HG02798 (cell line): ENCODE results near the gene MLXIPL.
"Not testable (repeated sequence)": the region's sequence is repeated elsewhere in the genome, so short reads cannot be mapped to it uniquely, and the experiment has no call there.

Experiments
- ATAC-seq: cut with Tn5 transposase; IDR thresholded peaks from one replicate; pipeline ENCODE4 v1.9.1; 2021; ENCODE audit warnings: mild to moderate bottlenecking; ENCODE audit not compliant: unreplicated experiment, poor library complexity

Gene MLXIPL

DNA sequence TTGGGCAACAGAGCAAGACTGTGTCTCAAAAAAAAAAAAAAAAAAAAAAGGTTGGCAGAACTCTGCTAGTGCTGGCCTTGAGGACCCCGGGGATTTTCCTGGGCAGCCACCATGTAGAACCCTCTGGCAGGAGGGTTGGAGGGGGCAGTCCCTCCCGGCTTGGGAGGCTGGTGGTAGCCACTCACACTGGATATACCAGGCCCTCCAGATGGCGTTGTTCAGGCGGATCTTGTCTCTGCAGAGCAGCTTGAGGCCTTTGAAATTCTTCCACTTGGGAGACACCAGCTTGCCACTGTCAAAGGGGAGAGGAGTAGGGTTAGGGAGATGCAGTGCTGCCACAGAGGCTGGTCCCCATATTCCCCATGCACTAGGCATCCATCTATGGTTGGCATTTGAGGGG, 8.4 kb downstream of the MLXIPL start:
- no peak for ATAC-seq

DNA sequence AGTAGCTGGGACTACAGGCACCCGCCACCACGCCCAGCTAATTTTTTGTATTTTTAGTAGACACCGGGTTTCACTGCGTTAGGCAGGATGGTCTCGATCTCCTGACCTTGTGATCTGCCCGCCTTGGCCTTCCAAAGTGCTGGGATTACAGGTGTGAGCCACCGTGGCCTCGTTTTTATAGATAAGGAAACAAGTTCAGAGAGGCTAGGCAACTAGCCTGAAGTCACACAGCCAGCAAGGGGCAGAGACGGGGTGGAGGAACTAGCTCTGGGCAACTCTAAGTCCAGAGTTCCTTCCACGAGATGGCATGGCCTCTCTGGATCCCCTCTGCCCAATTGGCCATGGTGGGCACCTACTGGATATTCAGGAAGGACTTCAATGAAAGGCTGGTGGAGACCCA, 9.4 kb downstream of the MLXIPL start:
- not testable (repeated sequence) for ATAC-seq

DNA sequence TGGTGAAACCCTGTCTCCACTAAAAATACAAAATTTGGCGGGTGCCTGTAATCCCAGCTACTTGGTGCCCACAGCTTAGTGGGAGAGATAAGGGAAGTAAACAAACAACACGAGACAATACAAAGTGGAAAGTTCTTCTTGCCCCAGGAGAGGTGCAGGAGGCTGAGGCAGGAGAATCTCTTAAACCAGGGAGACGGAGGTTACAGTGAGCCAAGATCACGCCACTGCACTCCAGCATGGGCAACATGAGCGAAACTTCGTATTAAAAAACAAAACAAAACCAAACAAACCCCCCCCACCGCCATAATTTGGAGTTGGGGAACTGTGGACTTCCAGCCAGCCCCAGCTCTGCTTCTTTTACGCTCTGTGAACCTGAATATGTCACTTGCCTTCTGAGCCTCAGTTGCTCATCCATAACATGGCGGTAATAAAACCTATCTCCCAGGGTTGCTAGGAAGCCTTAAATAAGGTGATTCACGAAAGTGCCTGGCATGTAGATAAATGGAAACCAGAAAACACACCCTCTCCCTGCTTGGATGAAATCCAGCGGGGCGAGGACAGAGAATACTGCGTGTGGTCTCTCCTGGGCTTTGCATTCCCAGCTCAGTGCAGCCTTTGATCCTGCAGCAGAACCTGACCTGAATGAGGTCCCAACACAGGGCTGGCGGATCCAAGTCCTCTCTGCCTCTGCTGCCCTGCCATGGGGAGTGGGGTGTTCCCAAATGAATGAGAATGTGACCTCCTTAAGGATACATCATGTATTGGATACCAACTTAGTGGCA, 10.2 kb downstream of the MLXIPL start:
- ATAC-seq, result no peak

- no peak for ATAC-seq
Observed at GRCh38 chr7:73612598-73613269, 11.6 kb downstream of the MLXIPL start.

- no peak for ATAC-seq
Observed at GRCh38 chr7:73611017-73611555, 13.2 kb downstream of the MLXIPL start.

GRCh38 chr7:73610105-73610504, 14.2 kb downstream of the MLXIPL start:
- no peak for ATAC-seq

DNA sequence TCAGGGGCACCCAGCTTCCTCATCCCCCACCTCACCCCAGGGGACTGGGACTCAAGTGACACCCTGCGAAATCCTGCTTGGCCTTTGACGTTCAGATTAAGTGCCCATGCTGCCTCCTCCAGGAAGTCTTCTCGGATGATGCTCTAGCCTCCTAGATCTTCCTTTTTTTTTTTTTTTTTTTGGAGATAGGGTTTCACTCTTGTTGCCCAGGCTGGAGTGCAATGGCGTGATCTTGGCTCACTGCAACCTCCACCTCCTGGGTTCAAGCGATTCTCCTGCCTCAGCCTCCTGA, 16.7 kb downstream of the MLXIPL start:
- ATAC-seq, result not testable (repeated sequence)

DNA sequence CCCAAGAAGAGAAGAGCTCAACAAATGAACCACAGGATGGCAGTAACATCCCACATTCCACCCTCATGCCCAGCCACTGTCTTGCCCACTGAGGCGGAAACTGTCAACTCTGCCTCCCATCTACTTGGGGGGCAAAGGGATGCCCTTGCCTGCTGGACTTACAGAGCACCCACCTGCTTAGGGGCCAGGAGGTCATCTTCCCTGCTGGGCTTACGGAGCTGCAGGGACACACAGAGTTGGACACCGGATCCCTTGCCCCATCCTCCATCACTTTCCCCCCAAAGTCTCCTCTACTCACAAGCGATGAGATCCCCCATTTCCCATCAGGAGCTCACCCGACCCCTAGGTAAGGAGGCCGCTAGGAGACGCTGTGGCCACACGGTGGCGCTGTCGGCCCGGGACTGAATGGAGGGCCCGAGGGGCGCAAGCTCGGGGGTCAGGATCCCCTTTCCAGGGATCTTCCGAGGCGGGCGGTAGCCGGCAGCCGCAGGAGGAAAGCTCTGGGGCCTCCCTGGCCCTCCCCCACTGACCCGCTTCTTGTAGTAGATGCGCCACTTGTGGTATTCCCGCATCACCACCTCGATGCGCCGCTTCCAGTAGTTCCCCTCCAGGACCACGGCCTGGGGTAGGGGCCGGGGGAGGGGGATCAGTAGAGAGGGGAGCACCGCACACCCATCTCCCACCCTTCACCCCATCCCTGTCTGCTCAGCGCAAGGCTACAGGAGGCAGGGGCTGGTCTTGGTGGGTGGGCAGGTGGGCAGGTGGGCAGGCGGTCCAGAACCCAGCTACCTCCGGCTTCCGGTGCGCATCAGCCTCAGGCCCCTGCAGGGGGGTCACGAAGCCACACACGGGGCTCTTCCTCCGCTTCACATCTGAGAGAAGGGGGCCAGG, 17.3 kb downstream of the MLXIPL start:
- peak; percentile 45 for ATAC-seq

DNA sequence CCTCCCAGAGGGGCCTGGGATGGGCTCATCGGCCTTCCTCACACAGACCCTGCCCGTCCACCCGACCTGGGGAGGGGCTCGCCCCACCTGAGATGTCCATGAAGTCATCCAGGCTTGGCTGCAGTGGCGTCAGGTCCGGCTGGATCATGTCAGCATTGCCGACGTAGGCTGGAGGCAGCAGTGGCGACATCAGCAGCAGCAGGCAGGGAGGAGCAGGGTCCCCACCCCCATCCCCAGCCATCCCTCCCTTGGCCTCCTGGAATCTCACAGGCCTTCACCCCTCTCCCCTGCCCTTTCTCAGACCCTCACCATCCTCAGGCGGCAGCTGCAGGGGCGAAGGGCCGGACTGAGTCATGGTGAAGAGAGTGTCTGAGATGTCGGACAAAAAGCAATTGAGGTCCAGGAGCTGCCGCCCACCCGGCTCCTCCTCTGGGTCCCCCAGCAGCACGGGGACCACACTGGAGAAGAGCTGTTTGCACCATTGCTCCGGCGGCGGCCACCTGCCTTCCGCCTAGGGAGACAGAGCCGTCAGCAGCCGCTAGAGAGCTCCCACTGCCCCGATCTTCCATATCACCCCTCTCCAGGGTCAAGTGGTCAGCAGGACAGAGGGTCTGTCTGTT, 18.6 kb downstream of the MLXIPL start:
- ATAC-seq, result no peak

- no peak for ATAC-seq
Observed at GRCh38 chr7:73602721-73603651, 21.3 kb downstream of the MLXIPL start.

DNA sequence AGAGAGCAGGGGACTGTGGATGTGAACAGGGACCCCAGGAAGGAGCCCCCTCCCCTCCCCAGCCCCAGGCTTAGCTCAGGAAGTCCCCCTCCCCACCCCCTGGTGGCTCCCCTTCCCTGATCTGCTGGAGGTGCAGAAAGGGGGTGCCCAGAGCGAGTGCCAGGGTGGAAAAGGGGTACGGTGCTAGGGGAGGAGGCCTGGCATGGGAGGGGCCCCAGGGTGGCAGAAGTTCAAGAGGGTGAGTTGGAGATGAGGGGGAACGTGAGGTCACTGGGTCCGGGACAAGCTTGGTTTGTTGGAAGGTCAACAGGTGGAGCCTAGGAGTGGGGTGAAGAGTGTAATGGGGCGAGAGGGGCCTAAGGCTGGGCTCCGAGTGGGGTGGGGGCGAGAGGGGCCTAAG, 24.4 kb downstream of the MLXIPL start:
- ATAC-seq, result no peak

GRCh38 chr7:73599151-73599882, 25.0 kb downstream of the MLXIPL start:
- no peak for ATAC-seq

DNA sequence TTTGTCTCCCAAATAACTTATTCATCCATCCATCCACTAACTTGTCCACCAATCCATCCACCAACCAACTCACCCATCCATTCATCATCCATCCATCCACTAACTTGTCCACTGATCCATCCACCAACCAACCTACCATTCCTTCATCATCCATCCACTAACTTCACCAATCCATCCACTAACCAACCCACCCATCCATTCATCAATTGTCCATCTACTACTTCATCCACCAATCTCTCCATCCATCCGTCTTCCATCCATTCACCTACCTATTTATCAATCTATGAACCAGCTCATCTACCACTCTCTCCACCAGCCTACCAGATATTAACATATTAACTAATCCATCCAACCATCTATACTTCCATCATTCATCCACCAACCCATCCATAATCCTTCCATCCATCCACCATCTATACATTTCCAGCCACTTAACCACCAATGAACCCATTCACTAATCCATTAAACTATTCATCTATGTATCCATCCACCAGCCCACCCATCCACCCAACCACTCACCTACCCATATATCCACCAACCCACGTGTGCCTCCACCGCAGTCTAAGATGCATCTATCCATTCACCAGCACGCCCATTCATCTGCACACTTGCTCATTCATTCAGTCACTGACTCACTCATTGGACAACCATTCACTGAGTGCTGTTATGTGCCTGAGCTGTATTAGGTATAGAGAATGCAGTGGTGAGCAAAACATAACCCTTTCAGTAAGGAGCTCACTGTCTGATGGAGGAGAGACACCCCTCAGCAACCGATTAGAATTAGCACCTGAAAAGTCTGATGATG, 26.1 kb downstream of the MLXIPL start:
- ATAC-seq, result no peak

DNA sequence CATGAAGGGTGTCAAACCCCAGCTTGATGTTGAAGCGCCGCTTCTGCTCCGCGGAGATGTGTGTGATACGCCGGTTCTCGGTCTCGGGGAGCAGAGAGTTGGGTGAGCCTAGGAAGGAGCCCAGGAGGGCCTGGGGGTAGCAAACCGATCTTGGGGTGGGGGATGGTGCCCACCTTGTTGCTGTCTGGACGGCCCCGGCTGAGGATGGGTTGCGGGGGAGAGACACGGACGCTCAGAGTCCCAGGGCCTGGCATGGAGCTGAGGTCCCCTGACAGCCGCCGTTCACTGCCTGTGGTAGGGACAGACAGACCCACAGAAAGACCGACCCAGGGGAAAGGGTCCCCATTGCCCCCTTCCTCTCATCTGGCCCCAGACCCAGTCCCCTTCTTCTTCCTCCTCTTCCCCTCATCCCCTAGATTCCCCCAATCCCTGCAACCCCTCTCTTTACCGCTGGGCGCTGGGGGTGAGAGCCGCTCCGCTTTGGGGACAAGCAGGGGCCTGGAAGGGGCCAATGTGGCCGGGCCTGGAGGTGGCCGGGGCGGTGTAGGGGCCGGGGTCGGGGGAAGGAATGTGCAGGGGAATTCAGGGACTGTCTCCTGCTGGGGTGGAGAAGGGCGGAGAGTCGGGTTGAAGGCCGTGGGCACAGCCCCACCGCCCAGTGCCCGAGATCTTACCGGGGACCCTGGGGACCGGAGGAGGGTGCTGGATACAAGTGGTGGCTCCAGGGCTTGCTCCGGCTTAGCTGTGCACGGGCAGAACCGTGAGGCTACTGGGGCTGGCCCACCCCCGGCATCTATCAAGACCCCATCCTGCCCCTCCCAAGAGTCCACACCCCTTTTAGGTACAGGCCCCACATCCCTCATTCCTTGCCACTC, 27.9 kb downstream of the MLXIPL start:
- ATAC-seq, result no peak

DNA sequence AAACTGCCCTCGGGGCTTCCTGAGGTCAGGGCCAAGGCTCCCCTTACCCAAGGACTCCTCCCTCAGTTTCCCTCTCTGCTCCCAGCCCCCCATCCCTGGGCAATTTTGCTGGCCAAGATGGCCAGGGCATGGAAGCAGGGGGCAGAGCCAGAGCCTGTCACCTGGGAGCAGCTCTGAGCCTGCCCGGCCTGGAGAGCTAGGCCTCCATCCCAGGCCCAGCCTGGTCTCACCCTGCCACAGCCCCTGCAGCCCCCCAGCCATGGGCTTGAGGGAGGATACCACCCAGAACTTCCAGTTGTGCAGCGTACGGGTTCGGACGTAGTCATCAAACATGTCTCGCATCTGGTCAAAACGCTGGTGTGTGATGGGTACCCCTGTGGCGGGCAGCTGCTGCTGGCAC, 29.0 kb downstream of the MLXIPL start:
- ATAC-seq, result no peak

DNA sequence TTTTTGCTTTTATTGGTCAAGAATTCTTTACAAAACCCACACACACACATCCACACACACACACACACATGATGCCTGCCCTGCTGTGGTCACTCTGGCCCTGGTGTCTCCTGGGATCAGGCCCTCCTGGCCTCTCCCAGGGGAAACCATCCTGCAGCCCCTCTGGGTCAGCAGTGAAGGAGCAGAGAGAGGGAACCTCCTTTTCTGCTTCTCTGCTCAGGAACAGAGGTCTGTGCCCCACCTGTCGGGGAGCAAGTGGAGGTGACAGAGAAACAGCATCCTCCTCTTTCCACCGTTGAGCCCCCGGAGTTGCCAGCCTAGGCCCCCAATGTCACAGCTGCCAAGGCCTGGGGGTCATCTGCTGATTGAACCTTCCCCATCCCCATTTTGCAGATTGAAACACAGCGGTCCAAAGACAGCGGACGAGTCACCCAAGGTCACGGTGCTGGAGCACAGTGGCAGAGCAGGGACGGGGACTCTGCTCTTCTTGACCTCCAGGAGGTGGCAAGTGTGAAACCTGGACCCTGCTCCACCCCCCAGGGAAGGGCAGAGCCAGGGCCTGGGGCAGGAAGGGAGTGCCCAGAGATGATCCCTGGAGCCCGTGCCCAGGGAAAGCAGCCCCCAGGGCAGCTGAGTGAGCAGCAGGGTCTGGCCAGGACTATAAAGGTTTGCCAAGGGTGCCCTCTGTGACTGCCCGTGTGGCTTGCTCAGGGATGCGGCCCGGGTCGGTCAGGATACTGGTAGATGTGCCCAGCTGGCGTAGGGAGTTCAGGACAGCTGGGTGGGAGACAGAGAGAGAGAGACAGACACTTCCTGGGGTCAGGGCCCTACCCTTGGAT, 30.9 kb downstream of the MLXIPL start:
- ATAC-seq, result no peak
